CD4-positive, CD25-positive, alpha-beta regulatory T cell (primary cell): ENCODE results near the gene XYLT1. TPM values are rescaled to one million over a fixed set of nuclear protein-coding genes. Genes with fewer than 3 reads are reported as not detected.

ENCODE experiments used
- ATAC-seq, 2 donors: fragments of 150-1000 bp; cut with Tn5 transposase; one replicate each; pipeline ENCODE4 v1.10.0; 2021; ENCODE audit warnings: low read depth in 2 of 2, moderate number of reproducible peaks in 2 of 2, moderate library complexity in 1 of 2
- DNase-seq, 3 donors: peaks; one replicate each; pipeline versions ENCODE4 v3.0.0 to v3.0.0-alpha.2; 2012 to 2022; ENCODE audit warnings: mixed read lengths in 1 of 3
- H3K27ac ChIP-seq: one replicate; pipeline ENCODE4 v1.7.0; 2013; ENCODE audit warnings: mild to moderate bottlenecking, low read length; ENCODE audit not compliant: insufficient read depth, poor library complexity, severe bottlenecking
- H3K27me3 ChIP-seq: one replicate; pipeline ENCODE4 v1.7.0; 2013; ENCODE audit warnings: low read length; ENCODE audit not compliant: control insufficient read depth, insufficient read depth
- H3K36me3 ChIP-seq: one replicate; pipeline ENCODE4 v1.7.0; 2013; ENCODE audit warnings: mild to moderate bottlenecking, low read length, moderate library complexity; ENCODE audit not compliant: control insufficient read depth, insufficient read depth
- H3K4me1 ChIP-seq: 2 replicates; pipeline ENCODE4 v1.7.0; 2013; ENCODE audit warnings: mild to moderate bottlenecking, low read length; ENCODE audit not compliant: insufficient read depth, control insufficient read depth, poor library complexity, severe bottlenecking
- H3K4me3 ChIP-seq: one replicate; pipeline ENCODE4 v1.7.0; 2013; ENCODE audit warnings: low read depth, mild to moderate bottlenecking, low read length, moderate library complexity
- H3K9me3 ChIP-seq, 2 experiments: 1 replicate in 1 of 2; 2 replicates in 1 of 2; pipeline ENCODE4 v1.7.0; 2013; ENCODE audit warnings: low read length in 2 of 2, mild to moderate bottlenecking in 1 of 2, moderate library complexity in 1 of 2; ENCODE audit not compliant: control insufficient read depth in 2 of 2
- H3K27ac Mint-ChIP-seq, 3 donors: one replicate each; pipeline ENCODE4 v1.8.0; 2020 to 2022; ENCODE audit warnings: mild to moderate bottlenecking in 3 of 3, mixed read lengths in 3 of 3, moderate library complexity in 2 of 3
- H3K27me3 Mint-ChIP-seq: one replicate; pipeline ENCODE4 v1.8.0; 2022; ENCODE audit warnings: mild to moderate bottlenecking, mixed read lengths
- H3K36me3 Mint-ChIP-seq: one replicate; pipeline ENCODE4 v1.8.0; 2020; ENCODE audit warnings: mixed read lengths
- H3K4me1 Mint-ChIP-seq, 4 donors: one replicate each; pipeline ENCODE4 v1.8.0; 2020 to 2022; ENCODE audit warnings: mixed read lengths in 4 of 4, mild to moderate bottlenecking in 1 of 4
- H3K4me3 Mint-ChIP-seq, 4 donors: one replicate each; pipeline ENCODE4 v1.8.0; 2020 to 2022; ENCODE audit warnings: mild to moderate bottlenecking in 4 of 4, mixed read lengths in 4 of 4, moderate library complexity in 3 of 4
- H3K9me3 Mint-ChIP-seq, 7 donors: one replicate each; pipeline ENCODE4 v1.8.0; 2020 to 2022; ENCODE audit warnings: mixed read lengths in 7 of 7, mild to moderate bottlenecking in 3 of 7, moderate library complexity in 2 of 7
- polyA plus RNA-seq, 4 donors: library from polyadenylated mRNA; unstranded; fragments of 300-500 nt; fragmentation: Illumina TruSeq; gene quantifications; one replicate each; pipeline ENCODE4 v1.2.3, GENCODE V29; 2021
- total RNA-seq: library from RNA; stranded (reverse); gene quantifications from one replicate; pipeline ENCODE4 v1.2.3, GENCODE V29; 2022

The XYLT1 gene
- total and polyA plus RNA-seq, 5 donors from 2014 or later, result 0.68 to 26.3 (median 3.1) TPM

GRCh38 chr16:17364319-17365210 is 106.2 kb downstream of the XYLT1 start:
- Mint-ChIP-seq H3K27ac (peak overlapping the region; percentile 91 to 99 (median 98)), H3K36me3 (no peaks in the 10 kb centered on the region), H3K4me1 (peaks cover 34 to 98% (median 89%) of the 10 kb centered on the region in 4 donors), H3K9me3 (no peaks in the 10 kb centered on the region), H3K4me3 (peak overlapping the region; percentile 62 to 82 (median 74)), H3K27me3 (peaks cover 15% of the 10 kb centered on the region)
- Histone ChIP-seq H3K4me1 (peaks cover 99% of the 10 kb centered on the region), H3K27ac (peak overlapping the region; percentile 95), H3K9me3 (no peaks in the 10 kb centered on the region), H3K4me3 (peak overlapping the region; percentile 65), H3K36me3 (no peaks in the 10 kb centered on the region), H3K27me3 (no peaks in the 10 kb centered on the region)
- ATAC-seq, result peak; percentile 92 to 95
- DNase-seq, result peak; percentile 56 to 91 (median 88)

GRCh38 chr16:17362946-17363345 is 107.8 kb downstream of the XYLT1 start:
- H3K4me3 ChIP-seq, result no peak overlapping the region
- Mint-ChIP-seq H3K9me3 (no peaks in the 10 kb centered on the region), H3K27me3 (peaks cover 4% of the 10 kb centered on the region), H3K4me3 (peak overlapping the region in 3 of 4 donors; percentile 28 to 77 (median 56)), H3K36me3 (no peaks in the 10 kb centered on the region), H3K27ac (peak overlapping the region; percentile 91 to 99 (median 98)), H3K4me1 (peaks cover 38 to 98% (median 91%) of the 10 kb centered on the region in 4 donors)
- peaks cover 100% of the 10 kb centered on the region for H3K4me1 ChIP-seq
- H3K27me3 ChIP-seq, result no peaks in the 10 kb centered on the region
- H3K27ac ChIP-seq, result peak overlapping the region; percentile 95
- H3K9me3 ChIP-seq, result no peaks in the 10 kb centered on the region
- ATAC-seq (no peak), DNase-seq (no peak)
- no peaks in the 10 kb centered on the region for H3K36me3 ChIP-seq

- Histone ChIP-seq H3K4me1 (peaks cover 93% of the 10 kb centered on the region), H3K27ac (peak overlapping the region; percentile 95)
- peaks cover 5% of the 10 kb centered on the region for H3K36me3 Mint-ChIP-seq
Observed at GRCh38 chr16:17362183-17362582, 108.6 kb downstream of the XYLT1 start.

GRCh38 chr16:17360693-17361122 is 110.1 kb downstream of the XYLT1 start:
- peak overlapping the region; percentile 91 to 99 (median 98) for H3K27ac Mint-ChIP-seq
- H3K36me3 Mint-ChIP-seq, result peaks cover 5% of the 10 kb centered on the region
- H3K9me3 Mint-ChIP-seq, result no peaks in the 10 kb centered on the region
- peak overlapping the region in 2 of 4 donors; percentile 57 to 65 for H3K4me3 Mint-ChIP-seq
- no peaks in the 10 kb centered on the region for H3K27me3 ChIP-seq
- H3K27me3 Mint-ChIP-seq, result peaks cover 4% of the 10 kb centered on the region
- H3K4me1 ChIP-seq, result peaks cover 78% of the 10 kb centered on the region
- DNase-seq (no peak), ATAC-seq (no peak)
- H3K36me3 ChIP-seq, result peaks cover 4% of the 10 kb centered on the region
- peaks cover 31 to 84% (median 78%) of the 10 kb centered on the region in 4 donors for H3K4me1 Mint-ChIP-seq
- no peaks in the 10 kb centered on the region for H3K9me3 ChIP-seq
- peak overlapping the region; percentile 61 for H3K27ac ChIP-seq
- H3K4me3 ChIP-seq, result no peak overlapping the region

More at GRCh38 chr16:17362183-17362582, 108.6 kb downstream of the XYLT1 start:
- Mint-ChIP-seq H3K9me3 (no peaks in the 10 kb centered on the region), H3K27me3 (peaks cover 4% of the 10 kb centered on the region), H3K4me1 (peaks cover 35 to 97% (median 89%) of the 10 kb centered on the region in 4 donors), H3K4me3 (peak overlapping the region in 2 of 4 donors; percentile 28 to 29), H3K27ac (peak overlapping the region; percentile 91 to 99 (median 98))
- no peak for DNase-seq
- H3K9me3 ChIP-seq, result no peaks in the 10 kb centered on the region
- H3K27me3 ChIP-seq, result no peaks in the 10 kb centered on the region
- no peak for ATAC-seq
- no peaks in the 10 kb centered on the region for H3K36me3 ChIP-seq
- H3K4me3 ChIP-seq, result no peak overlapping the region

DNA sequence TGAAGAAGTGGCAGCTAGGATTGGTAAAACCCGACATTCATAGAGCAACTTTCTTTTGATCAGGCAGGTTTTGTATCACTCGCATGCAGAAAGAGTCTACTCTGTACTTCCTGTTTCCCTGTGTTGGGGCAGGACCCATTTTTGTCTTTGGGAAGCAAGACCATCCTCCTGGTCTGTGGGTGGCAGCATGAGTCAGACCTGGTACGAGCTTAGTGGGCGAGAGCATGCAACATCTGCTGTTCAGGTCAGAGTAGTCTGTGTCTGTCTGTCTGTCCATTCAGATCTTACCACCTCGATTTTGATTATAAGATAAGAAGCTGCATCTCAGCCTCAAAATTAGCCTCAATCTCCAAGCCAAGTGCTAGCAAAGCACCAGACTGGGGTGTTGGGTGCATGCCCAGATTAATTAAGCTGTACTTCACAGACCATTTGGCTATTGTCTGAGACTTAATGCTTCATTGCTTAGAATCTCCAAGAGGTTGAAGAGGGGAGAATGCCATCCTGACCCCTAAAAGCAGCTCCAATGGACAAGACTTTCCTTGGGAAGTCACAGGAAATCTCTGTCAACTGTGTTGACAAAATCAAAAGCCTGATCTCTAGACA is 110.9 kb downstream of the XYLT1 start:
- peak overlapping the region; percentile 95 to 99 (median 98) for H3K27ac Mint-ChIP-seq
- H3K27me3 ChIP-seq, result no peaks in the 10 kb centered on the region
- H3K9me3 ChIP-seq, result no peaks in the 10 kb centered on the region
- H3K4me3 Mint-ChIP-seq, result peak overlapping the region in 3 of 4 donors; percentile 58 to 80 (median 65)
- H3K4me3 ChIP-seq, result peak overlapping the region; percentile 75
- H3K4me1 Mint-ChIP-seq, result peaks cover 31 to 77% (median 70%) of the 10 kb centered on the region in 4 donors
- DNase-seq (peak in 1 of 3 donors; percentile 67), ATAC-seq (no peak)
- H3K27ac ChIP-seq, result peak overlapping the region; percentile 61
- peaks cover 4% of the 10 kb centered on the region for H3K27me3 Mint-ChIP-seq
- H3K36me3 ChIP-seq, result peaks cover 7% of the 10 kb centered on the region
- H3K4me1 ChIP-seq, result peaks cover 70% of the 10 kb centered on the region
- H3K9me3 Mint-ChIP-seq, result no peaks in the 10 kb centered on the region
- peaks cover 9% of the 10 kb centered on the region for H3K36me3 Mint-ChIP-seq

GRCh38 chr16:17358846-17359245 is 111.9 kb downstream of the XYLT1 start:
- peak overlapping the region; percentile 69 to 99 (median 98) for H3K27ac Mint-ChIP-seq
- DNase-seq, result no peak
- peaks cover 24 to 72% (median 60%) of the 10 kb centered on the region in 4 donors for H3K4me1 Mint-ChIP-seq
- Histone ChIP-seq H3K36me3 (peaks cover 11% of the 10 kb centered on the region), H3K4me1 (peaks cover 60% of the 10 kb centered on the region), H3K9me3 (no peaks in the 10 kb centered on the region), H3K27me3 (no peaks in the 10 kb centered on the region), H3K27ac (peak overlapping the region; percentile 51), H3K4me3 (peak overlapping the region; percentile 75)
- peaks cover 4% of the 10 kb centered on the region for H3K27me3 Mint-ChIP-seq
- no peak for ATAC-seq
- H3K4me3 Mint-ChIP-seq, result peak overlapping the region in 3 of 4 donors; percentile 58 to 80 (median 65)
- no peaks in the 10 kb centered on the region for H3K9me3 Mint-ChIP-seq
- peaks cover 13% of the 10 kb centered on the region for H3K36me3 Mint-ChIP-seq

GRCh38 chr16:17358355-17358754 is 112.4 kb downstream of the XYLT1 start:
- Mint-ChIP-seq H3K4me1 (peaks cover 24 to 72% (median 62%) of the 10 kb centered on the region in 4 donors), H3K36me3 (peaks cover 13% of the 10 kb centered on the region), H3K4me3 (peak overlapping the region in 2 of 4 donors; percentile 65 to 80), H3K27me3 (peaks cover 4% of the 10 kb centered on the region), H3K9me3 (no peaks in the 10 kb centered on the region), H3K27ac (peak overlapping the region; percentile 61 to 99 (median 98))
- Histone ChIP-seq H3K9me3 (no peaks in the 10 kb centered on the region), H3K27me3 (no peaks in the 10 kb centered on the region), H3K36me3 (peaks cover 11% of the 10 kb centered on the region), H3K4me3 (peak overlapping the region; percentile 75), H3K27ac (peak overlapping the region; percentile 51), H3K4me1 (peaks cover 55% of the 10 kb centered on the region)
- ATAC-seq (no peak), DNase-seq (no peak)
